GM19438 (cell line): ENCODE results near the gene OR6C3.
"Not testable (repeated sequence)": the region's sequence is repeated elsewhere in the genome, so short reads cannot be mapped to it uniquely, and the experiment has no call there.

Experiments
- ATAC-seq: cut with Tn5 transposase; IDR thresholded peaks from one replicate; pipeline ENCODE4 v1.9.1; 2021; ENCODE audit warnings: low read depth; ENCODE audit not compliant: unreplicated experiment

Gene OR6C3

DNA sequence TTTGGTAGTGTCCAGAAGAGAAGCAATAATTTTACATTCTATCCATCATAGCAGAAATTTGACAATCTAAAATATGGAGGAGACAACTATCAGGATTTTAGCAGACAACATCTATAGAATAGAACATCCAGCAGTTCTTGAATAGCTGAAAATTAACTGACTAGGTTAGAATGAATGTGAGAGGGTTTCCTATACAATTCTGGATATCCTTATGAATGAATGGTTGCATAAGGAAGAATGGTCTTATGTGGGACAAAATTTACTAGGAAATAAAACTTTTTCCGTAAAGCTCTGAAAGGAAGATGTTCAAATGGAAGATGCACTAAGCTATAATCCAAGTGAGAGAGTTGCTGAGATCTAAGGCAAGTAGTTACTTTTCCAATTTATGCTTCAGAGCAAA is at the start of gene OR6C3:
OR6C3 (plus strand) TSS at position 301 of the 400 bp plus-strand sequence. CDS start 955 bp downstream, outside the sequence.
- no peak for ATAC-seq

GRCh38 chr12:55280991-55281390 is 49.6 kb upstream of the OR6C3 start:
- no peak for ATAC-seq

DNA sequence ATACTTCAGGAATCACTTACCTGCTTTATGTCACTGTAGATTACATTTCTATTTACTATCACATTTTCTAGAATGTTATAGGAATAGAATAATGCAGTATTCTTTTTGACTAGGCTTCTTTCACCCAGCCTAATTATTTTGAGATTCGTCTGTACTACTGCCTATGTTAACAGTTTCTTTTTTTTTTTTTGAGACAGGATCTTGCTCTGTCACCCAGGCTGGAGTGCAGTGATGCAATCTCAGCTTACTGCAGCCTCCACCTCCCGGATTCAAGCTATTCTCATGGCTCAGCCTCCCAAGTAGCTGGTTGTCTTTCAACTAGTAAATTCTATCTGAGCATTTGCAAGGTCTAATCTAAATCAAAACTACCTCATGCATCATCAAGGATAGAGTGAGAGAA is 40.5 kb upstream of the OR6C3 start:
- no peak for ATAC-seq

- no peak for ATAC-seq
Measured at GRCh38 chr12:55296469-55296868, 34.1 kb upstream of the OR6C3 start, which contains the start of gene OR6C6. TSS of gene OR6C6 (minus strand) at chr12:55296569. CDS start at chr12:55295232, 1,337 bp downstream.

- no peak for ATAC-seq
Measured at GRCh38 chr12:55314043-55314442, 16.5 kb upstream of the OR6C3 start, which contains the start of gene OR6C1. TSS of gene OR6C1 (plus strand) at chr12:55314343. CDS start at chr12:55320600, 6,257 bp downstream.

- ATAC-seq = no peak
Measured at GRCh38 chr12:55320201-55320600, 10.3 kb upstream of the OR6C3 start.

DNA sequence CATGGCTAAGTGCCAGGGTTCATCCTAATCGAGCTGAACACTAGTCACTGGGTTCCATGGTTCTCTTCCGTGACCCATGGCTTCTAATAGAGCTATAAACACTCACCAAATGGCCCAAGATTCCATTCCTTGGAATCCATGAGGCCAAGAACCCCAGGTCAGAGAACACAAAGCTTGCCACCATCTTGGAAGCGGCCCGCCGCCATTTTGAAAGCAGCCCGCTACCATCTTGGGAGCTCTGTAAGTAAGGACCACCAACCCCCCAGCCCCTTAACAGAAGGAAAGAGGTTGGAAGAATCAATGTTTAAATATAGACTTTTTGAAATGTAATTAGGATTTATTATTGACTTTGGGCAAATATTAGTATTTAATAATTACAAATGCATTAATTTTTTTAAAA is 4.7 kb upstream of the OR6C3 start:
- not testable (repeated sequence) for ATAC-seq

GRCh38 chr12:55336002-55336401 is 5.5 kb downstream of the OR6C3 start:
- ATAC-seq = no peak

GRCh38 chr12:55355338-55355737 is 24.8 kb downstream of the OR6C3 start:
- ATAC-seq = not testable (repeated sequence)

- no peak for ATAC-seq
Measured at GRCh38 chr12:55362675-55363074, 32.1 kb downstream of the OR6C3 start, which contains the start of gene OR6C75. TSS of gene OR6C75 (plus strand) at chr12:55362975. CDS start at chr12:55365111, 2,136 bp downstream.

- ATAC-seq = no peak
Measured at GRCh38 chr12:55365086-55365485, 34.5 kb downstream of the OR6C3 start.

GRCh38 chr12:55372521-55372920 is 42.0 kb downstream of the OR6C3 start:
- ATAC-seq = no peak
